HG03354 (cell line): Measurements from ENCODE around the gene RPL10A.
"Not testable (repeated sequence)": the region's sequence is repeated elsewhere in the genome, so short reads cannot be mapped to it uniquely, and the experiment has no call there.

Source experiments
- ATAC-seq: cut with Tn5 transposase; IDR thresholded peaks from one replicate; pipeline ENCODE4 v1.9.1; 2021; ENCODE audit warnings: mild to moderate bottlenecking; ENCODE audit not compliant: unreplicated experiment, poor library complexity, severe bottlenecking

The RPL10A gene

DNA sequence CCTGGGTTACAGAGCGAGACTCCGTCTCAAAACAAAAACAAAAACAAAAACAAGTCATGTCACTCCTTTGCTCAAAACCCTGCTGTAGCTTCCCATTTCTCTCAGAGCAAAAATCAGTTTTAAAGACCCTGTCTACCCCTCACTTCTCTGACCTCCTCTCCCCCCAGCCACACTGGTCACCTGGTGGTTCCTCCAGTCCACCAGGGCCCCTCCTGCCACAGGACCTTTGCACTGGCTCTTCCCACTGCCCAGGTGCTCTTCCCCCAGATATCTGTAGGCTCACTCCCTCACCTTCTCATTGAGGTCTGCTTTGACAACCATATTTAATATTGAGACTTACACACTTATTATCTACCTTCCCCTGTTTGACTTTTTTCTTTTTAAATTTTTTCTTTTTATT, 33.6 kb downstream of the RPL10A start:
- ATAC-seq = no peak

DNA sequence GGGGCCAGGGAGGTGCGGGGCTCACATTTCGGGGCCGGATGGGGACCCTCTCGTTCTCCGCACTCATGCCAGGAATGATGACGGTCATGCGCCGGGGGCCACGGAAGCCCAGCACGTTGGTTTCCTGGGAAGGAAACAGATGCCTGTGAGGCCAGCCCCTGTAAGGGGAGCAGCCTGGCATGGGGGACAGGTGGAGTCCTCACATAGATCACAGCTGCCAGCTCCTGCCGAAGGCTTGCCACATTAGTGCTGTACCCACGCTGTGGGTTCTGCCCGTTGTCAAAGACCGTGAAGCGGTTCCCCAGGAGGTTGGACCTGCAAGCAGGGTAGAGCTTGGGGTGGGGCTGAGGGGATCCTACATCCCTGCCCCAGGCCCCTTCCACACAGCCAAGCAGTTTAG, 35.3 kb downstream of the RPL10A start:
- ATAC-seq = no peak

DNA sequence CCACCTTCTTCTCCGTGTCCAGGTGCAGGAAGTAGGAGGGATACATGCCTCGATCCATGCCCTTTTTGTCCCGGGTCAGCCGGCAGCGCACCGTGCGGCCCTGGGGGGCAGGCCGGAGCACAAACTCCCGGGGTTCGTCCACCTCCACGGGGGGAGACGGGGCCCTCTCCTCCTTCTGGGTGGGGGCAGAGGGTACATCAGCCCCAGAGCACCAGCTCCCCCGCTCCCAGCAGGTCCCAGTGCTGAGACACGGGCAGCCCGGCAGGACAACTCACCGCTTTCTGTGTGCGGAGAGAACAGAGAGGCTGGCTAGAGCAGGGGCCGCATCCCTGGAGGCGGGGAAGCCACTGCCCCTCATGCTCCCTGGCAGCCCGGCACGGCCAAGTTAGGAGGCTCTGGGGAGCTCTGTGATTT, 37.8 kb downstream of the RPL10A start:
- ATAC-seq = no peak

DNA sequence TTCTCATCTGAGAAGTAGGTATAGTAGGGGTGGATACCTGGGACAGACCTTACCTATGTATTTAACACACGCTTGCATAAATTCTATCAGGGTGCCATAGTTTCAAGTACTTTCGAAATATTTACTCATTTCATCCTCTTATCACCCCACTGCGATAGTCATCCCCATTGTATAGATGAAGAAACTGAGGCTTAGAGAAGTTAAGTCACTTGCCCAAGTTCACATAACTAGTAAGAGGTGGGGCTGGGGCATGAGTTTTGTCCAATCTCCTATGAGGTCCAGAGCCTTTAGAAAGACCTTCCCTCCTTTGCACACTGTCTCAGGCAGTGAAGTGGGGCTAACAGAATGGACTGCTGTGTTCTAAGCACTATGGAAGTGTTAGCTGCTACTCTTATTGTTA, 38.3 kb downstream of the RPL10A start:
- no peak for ATAC-seq

DNA sequence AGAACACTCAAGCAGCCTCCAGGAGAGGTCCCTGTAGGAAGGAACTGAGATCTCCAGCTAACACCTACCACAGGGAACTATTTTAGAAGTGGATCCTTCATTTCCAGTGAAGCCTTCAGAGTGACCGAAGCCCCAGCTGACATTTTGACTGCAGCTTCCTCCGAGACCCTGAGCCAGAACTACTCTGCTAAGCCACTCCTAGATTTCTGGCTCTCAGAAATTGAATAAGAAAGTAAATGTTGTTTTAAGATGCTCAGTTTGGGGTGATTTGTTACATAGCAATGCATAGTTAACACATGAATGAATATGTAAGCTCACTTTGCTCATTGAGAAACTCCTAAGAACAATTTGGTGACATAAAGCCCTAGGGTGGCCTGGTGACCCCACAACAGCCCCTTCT, 39.0 kb downstream of the RPL10A start:
- ATAC-seq = no peak

DNA sequence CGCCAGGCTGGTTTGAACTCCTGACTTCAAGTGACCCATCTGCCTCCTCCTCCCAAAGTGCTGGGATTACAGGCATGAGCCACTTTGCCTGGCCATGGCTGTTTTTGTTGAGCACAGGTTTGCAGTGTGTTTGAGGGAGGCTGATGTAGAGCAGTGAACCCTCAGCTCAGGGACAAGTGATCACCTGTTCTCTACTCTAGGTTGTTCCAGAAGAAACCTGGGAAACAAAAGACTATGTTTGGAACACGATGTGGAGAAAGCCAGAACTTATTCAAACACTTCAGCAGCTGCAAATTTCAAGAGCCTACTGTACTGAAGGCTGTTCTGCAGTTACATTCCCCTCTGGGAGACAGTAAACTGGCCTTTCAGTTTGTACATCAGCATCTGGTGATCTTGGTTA, 39.8 kb downstream of the RPL10A start:
- no peak for ATAC-seq

DNA sequence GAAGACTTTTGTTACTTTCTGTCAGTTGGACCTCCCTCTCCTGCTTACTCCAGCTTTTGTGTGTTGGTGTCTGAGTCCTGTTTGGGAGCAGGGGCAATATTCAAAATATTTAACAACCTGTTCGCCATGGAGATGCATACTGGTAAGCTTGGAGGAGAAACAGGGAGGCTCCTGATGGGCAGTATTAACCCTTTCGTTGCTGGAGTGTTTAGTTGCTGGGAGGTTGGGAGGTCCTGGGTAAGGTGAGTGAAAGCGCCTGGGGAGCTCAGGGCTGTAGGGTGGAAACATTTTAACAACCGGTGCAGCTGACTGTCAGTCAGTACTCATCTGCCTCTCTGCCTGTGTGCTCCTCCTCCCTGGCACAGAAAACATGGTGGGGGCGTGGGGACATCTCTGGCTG, 40.3 kb downstream of the RPL10A start:
- ATAC-seq = no peak

DNA sequence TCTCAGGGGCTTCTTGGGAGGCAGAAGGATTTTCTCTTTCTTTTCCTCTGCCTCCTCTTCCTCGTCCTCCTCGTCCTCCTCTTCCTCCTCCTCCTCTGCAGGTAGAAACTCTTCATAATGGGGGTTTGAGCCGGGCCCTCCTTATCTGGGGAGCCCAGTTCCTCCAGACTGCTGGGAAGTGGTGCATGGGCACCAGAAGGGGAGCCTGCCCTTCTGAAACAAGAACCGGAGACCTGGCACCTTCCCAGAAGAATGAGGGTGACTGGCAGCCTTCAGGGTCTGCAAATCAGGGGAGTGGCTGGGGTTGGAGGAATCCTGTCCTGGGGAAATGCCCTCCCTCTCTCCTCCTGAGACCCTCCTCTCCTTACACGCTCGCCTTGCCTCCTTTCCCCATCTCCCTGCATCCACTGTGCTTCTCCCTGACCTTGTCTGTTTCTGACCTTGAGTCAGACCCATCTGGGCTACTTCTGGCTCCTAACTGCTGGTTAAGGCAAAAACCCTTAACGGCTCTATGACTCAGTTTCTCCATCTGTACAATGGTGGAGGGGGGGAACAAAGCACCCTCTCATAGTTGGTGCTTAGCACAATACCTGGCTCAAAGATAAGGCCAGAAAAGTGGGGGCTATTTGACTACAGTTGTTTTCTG, 42.8 kb downstream of the RPL10A start:
- ATAC-seq = no peak

DNA sequence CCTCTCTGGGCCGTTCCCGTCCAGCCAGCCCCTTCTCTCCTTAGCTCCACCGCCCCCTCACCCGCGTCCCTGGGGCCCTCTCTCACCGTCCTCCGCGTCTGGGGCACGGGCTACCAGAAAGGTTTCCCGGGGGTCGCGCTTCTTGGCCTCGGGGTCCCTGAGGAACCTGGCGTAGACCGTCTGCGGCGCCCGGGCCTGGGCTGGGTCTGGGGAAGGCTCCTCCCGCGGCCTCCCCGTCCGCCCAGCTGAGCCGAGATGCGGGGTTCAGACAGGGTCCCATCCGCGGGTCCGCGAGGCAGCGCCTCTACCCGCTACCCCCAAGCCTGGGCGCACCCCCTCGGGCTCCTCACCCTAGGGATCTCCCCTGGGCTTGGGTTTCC, 43.4 kb downstream of the RPL10A start:
- no peak for ATAC-seq

DNA sequence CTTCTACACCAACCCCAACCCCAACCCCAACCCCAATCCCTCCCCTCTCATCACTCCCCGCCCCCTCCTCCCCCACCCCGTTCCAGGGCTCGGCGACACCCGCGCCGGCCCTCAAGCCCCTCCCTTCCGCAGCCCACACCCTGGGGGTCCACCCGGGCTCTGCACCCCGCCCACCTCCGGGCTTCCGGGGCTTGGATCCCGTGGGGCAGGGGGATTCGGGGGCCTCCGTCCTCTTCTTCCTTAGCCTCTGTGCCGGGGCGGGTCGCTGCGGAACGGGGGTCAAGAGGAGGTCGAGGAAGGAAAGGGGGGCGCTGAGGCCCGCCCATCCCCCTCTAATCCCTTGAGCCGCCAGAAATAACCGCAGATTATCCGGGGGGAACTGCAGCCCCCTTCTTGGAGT, 43.8 kb downstream of the RPL10A start:
- no peak for ATAC-seq

DNA sequence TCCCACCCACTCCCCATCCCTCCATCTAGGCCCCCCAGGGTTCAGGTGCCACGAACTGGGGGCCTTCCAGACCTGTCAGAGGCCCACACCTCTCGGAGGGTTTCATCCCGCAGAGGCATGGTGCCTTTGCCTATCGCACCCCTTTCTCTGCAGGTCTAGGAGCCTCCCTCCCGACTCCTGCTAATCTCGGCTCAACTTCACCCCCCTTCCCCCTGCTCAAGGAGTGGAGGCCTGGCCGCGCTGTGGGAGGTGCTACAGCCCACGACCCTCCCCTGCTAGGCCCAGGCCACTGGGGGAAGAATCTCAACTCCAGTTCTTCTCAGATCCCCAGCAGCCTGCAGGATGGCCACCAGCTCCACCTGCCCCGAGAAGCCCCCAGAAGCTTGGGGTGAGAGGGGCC, 44.5 kb downstream of the RPL10A start, which contains the start of gene TULP1:
Gene TULP1, minus strand, starts transcription at position 157 of the 400 bp plus-strand sequence. Its CDS starts 38 bp downstream, at position 119.
- no peak for ATAC-seq

DNA sequence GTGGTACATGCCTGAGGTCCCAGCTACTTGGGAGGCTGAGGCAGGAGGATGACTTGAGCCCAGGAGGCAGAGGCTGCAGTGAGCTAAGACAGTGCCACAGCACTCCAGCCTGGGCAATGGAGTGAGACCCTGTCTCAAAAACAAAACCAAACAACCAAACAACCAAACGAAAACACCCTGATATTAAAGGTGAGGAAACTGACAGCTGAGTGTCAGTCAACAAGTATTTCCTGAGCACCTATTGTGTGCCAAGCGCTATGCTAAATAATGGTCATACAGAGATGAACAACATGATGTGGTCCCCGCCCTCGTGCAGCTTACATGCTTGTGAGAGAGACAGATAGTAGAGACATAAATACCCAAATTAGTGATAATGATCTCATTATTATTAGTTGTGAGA, 46.4 kb downstream of the RPL10A start:
- no peak for ATAC-seq

DNA sequence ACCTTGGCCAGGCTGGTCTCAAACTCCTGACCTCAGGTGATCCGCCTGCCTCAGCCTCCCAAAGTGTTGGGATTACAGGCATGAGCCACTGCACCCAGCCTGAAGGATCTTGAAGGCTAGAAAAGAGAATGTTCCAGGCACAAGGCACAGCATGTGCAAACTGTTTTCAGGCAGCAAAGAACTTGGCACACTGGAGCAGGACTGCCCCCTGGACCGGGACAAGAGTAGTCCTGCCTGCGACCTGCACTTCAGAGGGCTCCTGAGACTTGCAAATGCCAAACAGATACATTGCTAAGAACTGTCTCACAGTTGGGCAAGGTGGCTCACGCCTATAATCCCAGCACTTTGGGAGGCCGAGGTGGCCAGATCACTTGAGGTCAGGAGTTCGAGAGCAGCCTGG, 47.7 kb downstream of the RPL10A start:
- not testable (repeated sequence) for ATAC-seq

DNA sequence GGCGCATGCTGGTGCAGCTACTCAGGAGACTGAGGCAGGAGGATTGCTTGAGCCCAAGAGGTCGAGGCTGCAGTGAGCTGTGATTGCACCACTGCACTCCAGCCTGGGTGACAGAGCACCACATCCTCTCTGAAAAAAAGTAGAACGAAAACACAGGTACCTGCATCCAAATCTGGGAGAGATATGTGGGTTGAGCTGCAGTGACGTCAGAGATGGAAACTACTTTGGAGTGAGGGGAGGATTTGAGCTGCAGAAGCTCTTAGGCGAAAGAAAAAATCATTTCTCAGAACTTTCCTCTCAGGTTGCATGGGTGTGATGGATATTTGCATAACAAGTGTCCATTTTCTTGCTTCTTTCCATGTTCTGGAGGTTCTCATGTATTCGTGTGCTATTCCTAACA, 48.5 kb downstream of the RPL10A start:
- ATAC-seq = no peak

DNA sequence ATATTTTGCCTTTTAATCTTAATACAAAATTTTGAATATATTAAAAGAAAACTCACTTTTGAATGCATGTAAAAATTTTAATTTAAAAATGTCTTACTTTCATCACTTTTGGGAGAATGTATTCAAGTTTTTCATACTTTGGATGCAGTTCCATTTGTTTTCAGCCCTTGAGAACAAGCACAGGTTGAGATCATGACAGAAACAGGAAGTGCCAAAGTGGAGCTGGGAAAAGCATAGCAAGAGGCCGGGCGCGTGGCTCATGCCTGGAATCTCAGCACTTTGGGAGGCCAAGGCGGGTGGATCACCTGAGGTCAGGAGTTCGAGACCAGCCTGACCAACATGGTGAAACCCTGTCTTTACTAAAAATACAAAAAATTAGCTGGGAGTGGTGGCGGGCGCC, 49.8 kb downstream of the RPL10A start:
- ATAC-seq = not testable (repeated sequence)

DNA sequence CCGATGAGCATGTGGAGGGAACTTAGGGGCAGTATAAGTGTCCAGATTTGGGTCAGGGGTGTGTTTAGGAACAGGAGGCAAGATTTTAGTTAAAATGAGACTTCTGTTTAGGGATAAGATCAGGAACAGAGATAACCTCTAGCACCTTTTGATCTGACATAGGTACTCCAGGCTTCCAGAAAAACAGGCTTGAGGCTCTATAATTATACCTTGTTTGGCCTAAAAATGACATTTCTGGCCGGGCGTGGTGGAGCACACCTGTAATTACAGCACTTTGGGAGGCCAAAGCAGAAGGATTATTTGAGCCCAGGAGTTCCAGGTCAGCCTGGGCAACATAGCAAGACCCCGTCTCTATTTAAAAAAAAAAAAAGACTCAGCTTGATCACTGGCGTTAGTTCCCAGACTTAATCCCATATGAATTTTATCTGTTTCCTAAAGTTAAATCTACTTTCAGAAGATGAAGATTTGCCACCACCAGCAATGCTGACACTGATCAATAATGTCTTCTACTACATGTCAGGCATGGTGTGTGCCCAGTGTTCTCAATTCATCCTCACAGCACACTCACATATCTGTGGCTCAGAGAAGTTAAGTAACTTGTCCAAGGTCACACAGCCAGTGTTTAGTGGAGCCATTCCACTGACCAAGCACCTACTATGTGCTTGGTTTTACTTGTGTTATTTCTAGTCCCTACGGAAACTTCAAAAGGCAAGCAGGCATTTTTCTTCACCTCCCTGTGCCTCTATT, 50.5 kb downstream of the RPL10A start:
- ATAC-seq = no peak

DNA sequence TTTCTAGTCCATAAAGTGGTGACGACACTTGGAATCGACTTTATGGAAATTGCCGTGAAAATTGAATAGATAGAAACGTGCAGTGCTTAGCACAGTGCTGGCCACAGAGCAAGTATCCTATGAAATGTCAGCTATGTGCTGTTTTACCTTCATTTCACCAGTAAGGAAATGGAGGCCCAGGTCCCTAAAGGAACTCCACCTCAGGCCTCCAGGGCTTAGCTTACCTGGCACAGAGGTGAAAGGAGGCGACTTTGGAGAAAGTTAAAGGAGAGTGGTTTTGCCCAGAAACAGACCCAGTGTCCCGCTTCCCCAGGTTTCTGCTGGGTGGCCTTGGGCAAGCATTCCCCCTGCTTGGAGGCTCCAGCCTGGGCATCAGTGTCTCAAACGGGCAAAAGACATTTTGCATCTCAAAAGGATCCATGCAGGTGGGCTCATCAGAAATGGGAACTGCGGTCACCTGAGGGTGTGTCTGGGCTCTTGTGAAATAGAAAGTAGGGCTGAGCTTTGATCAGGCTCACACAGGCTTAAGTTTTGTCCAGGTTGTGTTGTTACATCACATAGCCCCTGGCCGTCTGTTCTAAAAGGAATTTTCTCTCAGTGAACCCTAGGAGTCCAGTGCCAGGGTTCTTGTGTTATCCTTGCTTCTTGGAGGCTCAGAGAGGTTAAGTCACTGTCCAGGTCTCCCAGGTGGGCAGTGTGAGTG, 51.3 kb downstream of the RPL10A start:
- no peak for ATAC-seq
